ENCODE results near the gene GIMAP2. TPM values are rescaled to one million over a fixed set of nuclear protein-coding genes. Genes with fewer than 3 reads are reported as not detected.

GIMAP2 gene
- total RNA-seq, 1 experiment from 2014 or later: not detected

GRCh38 chr7:150731916-150732315, 46.4 kb downstream of the GIMAP2 start:
- Histone ChIP-seq H3K79me1 (ENCODE audit: insufficient read depth, low read depth, low read length, poor library complexity, severe bottlenecking) (no peaks in the 10 kb centered on the region), H3K14ac (ENCODE audit: insufficient read depth, low read length) (no peak overlapping the region), H2AFZ (ENCODE audit: low read length) (no peak overlapping the region), H3K23ac (ENCODE audit: insufficient read length, low read depth, low read length) (no peak overlapping the region), H3K9me3 (ENCODE audit: control insufficient read depth, low read depth, low read length) (peaks cover 7% of the 10 kb centered on the region), H2BK15ac (ENCODE audit: low read depth, low read length) (no peak overlapping the region), H3K27ac (ENCODE audit: insufficient read length, low read depth, low read length) (no peak overlapping the region), H3K23me2 (ENCODE audit: insufficient read length, low read depth, low read length, poor library complexity, severe bottlenecking) (no peaks in the 10 kb centered on the region), H3T11ph (ENCODE audit: low read length) (no peak overlapping the region), H3K4ac (ENCODE audit: low read depth, low read length) (no peak overlapping the region), H2AK5ac (ENCODE audit: insufficient read length, low read length) (no peak overlapping the region), H4K91ac (ENCODE audit: insufficient read length, low read depth, low read length) (no peak overlapping the region), H2BK12ac (ENCODE audit: insufficient read length, low read depth, low read length) (no peak overlapping the region), H4K8ac (replicated peaks; ENCODE audit: insufficient read length, low read depth, low read length) (no peak overlapping the region), H3K79me2 (ENCODE audit: insufficient read depth, low read length) (no peaks in the 10 kb centered on the region), H2BK5ac (ENCODE audit: insufficient read length, low read length) (no peak overlapping the region), H3K56ac (ENCODE audit: insufficient read length, low read depth, low read length) (no peak overlapping the region), H3K9ac (ENCODE audit: extremely low read depth, insufficient read length, low read length) (no peak overlapping the region), H3K4me2 (ENCODE audit: insufficient read depth, insufficient read length, low read length) (no peak overlapping the region), H4K5ac (ENCODE audit: insufficient read length, low read depth, low read length) (no peak overlapping the region), H4K20me1 (ENCODE audit: control insufficient read depth, insufficient read depth, insufficient read length) (no peaks in the 10 kb centered on the region), H2BK120ac (ENCODE audit: low read depth, low read length, poor library complexity, severe bottlenecking) (no peak overlapping the region), H3K4me1 (ENCODE audit: insufficient read depth, low read length) (no peaks in the 10 kb centered on the region), H3K27me3 (ENCODE audit: insufficient read depth, low read length) (peaks cover 56% of the 10 kb centered on the region), H2BK20ac (ENCODE audit: low read depth, low read length, poor library complexity, severe bottlenecking) (no peak overlapping the region), H3K18ac (ENCODE audit: insufficient read length, low read depth, low read length) (no peak overlapping the region)
- Mint-ChIP-seq H3K9me3 (peaks cover 27 to 49% of the 10 kb centered on the region in 2 experiments), H3K4me3 (no peak overlapping the region), H3K27ac (no peak overlapping the region), H3K27me3 (ENCODE audit: low read depth) (peaks cover 100% of the 10 kb centered on the region), H3K36me3 (ENCODE audit: insufficient read depth in 1 of 3, low read depth in 3 of 3) (no peaks in the 10 kb centered on the region; a peak in 1 of 7 replicates), H3K4me1 (peaks cover 5 to 7% of the 10 kb centered on the region in 2 experiments; a peak in 3 of 4 replicates)
- WGBS (ENCODE audit: extremely low coverage, insufficient read length, low lambda C conversion rate): no CpG with 5 or more reads among the region's 1 CpG
- no peak for DNase-seq
- TF ChIP-seq, protein P1, sequence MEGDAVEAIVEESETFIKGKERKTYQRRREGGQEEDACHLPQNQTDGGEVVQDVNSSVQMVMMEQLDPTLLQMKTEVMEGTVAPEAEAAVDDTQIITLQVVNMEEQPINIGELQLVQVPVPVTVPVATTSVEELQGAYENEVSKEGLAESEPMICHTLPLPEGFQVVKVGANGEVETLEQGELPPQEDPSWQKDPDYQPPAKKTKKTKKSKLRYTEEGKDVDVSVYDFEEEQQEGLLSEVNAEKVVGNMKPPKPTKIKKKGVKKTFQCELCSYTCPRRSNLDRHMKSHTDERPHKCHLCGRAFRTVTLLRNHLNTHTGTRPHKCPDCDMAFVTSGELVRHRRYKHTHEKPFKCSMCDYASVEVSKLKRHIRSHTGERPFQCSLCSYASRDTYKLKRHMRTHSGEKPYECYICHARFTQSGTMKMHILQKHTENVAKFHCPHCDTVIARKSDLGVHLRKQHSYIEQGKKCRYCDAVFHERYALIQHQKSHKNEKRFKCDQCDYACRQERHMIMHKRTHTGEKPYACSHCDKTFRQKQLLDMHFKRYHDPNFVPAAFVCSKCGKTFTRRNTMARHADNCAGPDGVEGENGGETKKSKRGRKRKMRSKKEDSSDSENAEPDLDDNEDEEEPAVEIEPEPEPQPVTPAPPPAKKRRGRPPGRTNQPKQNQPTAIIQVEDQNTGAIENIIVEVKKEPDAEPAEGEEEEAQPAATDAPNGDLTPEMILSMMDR (conservative IDR thresholded peaks at IDR 0.05): no peak
